B cell (primary cell): Measurements from ENCODE around the gene SLC7A6.

Experiments
- EZH2 ChIP-seq: IDR thresholded peaks from 2 replicates; pipeline ENCODE4 v1.6.1; 2012; ENCODE audit warnings: borderline replicate concordance, low read depth, mild to moderate bottlenecking, moderate library complexity, low read length; ENCODE audit not compliant: insufficient read depth, poor library complexity, severe bottlenecking
- TF ChIP-seq, protein P1 (sequence below): fragments of 200-600 bp; IDR thresholded peaks from one replicate; pipeline ENCODE4 v1.8.0; 2022; ENCODE audit warnings: antibody characterized with exemption, mild to moderate bottlenecking

DNA sequence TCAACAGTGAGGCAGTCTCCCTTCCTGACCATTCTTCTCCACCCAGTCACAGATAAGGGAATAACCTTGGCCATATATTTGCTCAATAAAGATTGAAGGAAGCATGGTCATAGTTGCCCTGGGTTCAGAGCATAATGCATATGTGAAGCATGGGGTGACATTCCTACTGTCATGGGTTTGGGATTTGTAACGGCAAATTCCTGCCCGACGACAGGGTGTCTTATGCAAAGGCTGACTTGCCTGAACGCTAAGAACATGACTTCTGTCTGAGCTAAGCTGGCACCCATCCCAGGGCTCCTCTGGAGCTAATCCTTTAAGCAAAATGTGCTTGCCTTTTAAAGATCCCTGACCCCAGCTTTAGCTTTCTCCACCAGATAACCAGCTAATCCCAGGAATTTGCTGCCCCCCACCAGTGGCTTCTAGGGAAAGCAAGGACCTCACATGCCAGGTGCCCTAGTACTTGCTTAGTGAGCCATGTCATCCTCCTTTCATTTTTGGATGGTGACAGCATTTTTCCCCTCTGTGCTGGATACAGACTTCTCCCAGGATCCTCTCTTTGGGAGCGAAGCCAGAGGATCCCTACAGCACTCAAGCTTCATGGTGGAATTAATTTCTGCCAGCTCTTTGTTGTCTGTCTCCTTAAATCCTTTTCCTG lies 34.7 kb downstream of the SLC7A6 start:
- no peak for TF ChIP-seq EZH2
- TF ChIP-seq, protein P1, sequence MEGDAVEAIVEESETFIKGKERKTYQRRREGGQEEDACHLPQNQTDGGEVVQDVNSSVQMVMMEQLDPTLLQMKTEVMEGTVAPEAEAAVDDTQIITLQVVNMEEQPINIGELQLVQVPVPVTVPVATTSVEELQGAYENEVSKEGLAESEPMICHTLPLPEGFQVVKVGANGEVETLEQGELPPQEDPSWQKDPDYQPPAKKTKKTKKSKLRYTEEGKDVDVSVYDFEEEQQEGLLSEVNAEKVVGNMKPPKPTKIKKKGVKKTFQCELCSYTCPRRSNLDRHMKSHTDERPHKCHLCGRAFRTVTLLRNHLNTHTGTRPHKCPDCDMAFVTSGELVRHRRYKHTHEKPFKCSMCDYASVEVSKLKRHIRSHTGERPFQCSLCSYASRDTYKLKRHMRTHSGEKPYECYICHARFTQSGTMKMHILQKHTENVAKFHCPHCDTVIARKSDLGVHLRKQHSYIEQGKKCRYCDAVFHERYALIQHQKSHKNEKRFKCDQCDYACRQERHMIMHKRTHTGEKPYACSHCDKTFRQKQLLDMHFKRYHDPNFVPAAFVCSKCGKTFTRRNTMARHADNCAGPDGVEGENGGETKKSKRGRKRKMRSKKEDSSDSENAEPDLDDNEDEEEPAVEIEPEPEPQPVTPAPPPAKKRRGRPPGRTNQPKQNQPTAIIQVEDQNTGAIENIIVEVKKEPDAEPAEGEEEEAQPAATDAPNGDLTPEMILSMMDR: no peak
